ENCODE measurements around the gene SEC23A.
"Not testable (repeated sequence)": the region's sequence is repeated elsewhere in the genome, so short reads cannot be mapped to it uniquely, and the experiment has no call there.

DNA sequence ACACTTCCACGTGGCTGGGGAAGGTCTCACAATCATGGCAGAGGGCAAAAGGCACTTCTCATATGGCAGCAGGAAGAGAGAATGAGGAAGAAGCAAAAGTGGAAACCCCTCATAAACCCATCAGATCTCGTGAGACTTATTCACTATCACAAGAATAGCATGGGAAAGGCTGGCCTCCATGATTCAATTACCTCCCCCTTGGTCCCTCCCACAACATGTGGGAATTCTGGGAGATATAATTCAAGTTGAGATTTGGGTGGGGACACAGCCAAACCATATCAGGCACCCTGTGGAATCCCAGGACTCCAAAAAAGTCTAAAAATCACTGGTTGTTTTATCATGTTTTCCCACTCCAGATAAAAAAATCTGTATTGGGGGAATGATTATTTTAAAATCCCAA is 40.2 kb upstream of the SEC23A start:
- TF ChIP-seq, protein P1, sequence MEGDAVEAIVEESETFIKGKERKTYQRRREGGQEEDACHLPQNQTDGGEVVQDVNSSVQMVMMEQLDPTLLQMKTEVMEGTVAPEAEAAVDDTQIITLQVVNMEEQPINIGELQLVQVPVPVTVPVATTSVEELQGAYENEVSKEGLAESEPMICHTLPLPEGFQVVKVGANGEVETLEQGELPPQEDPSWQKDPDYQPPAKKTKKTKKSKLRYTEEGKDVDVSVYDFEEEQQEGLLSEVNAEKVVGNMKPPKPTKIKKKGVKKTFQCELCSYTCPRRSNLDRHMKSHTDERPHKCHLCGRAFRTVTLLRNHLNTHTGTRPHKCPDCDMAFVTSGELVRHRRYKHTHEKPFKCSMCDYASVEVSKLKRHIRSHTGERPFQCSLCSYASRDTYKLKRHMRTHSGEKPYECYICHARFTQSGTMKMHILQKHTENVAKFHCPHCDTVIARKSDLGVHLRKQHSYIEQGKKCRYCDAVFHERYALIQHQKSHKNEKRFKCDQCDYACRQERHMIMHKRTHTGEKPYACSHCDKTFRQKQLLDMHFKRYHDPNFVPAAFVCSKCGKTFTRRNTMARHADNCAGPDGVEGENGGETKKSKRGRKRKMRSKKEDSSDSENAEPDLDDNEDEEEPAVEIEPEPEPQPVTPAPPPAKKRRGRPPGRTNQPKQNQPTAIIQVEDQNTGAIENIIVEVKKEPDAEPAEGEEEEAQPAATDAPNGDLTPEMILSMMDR (IDR thresholded peaks at IDR 0.05; ENCODE audit: borderline replicate concordance, extremely low read depth, low read length, poor library complexity, severe bottlenecking), result not testable (repeated sequence)
- TF ChIP-seq EZH2 (IDR thresholded peaks at IDR 0.05; ENCODE audit: borderline replicate concordance, low read depth, low read length, severe bottlenecking), result not testable (repeated sequence)
